Loucy (cell line): ENCODE data around the gene KCNK5.

Experiments used
- H2AFZ ChIP-seq: fragments of 200-600 bp; sonication (generic); 2 replicates; pipeline ENCODE4 v1.6.0; 2016; ENCODE audit warnings: antibody characterized with exemption, mild to moderate bottlenecking, low read length, moderate library complexity
- H3F3A ChIP-seq: fragments of 200-600 bp; 2 replicates; pipeline ENCODE4 v1.6.0; 2016; ENCODE audit warnings: antibody characterized with exemption, low read depth, mild to moderate bottlenecking
- H3K27me3 ChIP-seq: fragments of 200-600 bp; sonication (generic); 2 replicates; pipeline ENCODE4 v1.6.1; 2014; ENCODE audit warnings: low read length, mild to moderate bottlenecking; ENCODE audit not compliant: insufficient read depth, poor library complexity, severe bottlenecking
- H3K36me3 ChIP-seq: fragments of 200-600 bp; sonication (generic); 2 replicates; pipeline ENCODE4 v1.6.1; 2016; ENCODE audit warnings: low read length; ENCODE audit not compliant: insufficient read depth
- H3K4me1 ChIP-seq: fragments of 200-600 bp; sonication (generic); 2 replicates; pipeline ENCODE4 v1.5.1; 2014; ENCODE audit warnings: low read length, mild to moderate bottlenecking; ENCODE audit not compliant: insufficient read depth, poor library complexity, severe bottlenecking
- H3K4me2 ChIP-seq: fragments of 200-600 bp; sonication (generic); 2 replicates; pipeline ENCODE4 v1.6.0; 2014; ENCODE audit warnings: antibody characterized with exemption, low read length, low read depth, mild to moderate bottlenecking; ENCODE audit not compliant: poor library complexity, severe bottlenecking
- H3K4me3 ChIP-seq: fragments of 200-600 bp; sonication (generic); 2 replicates; pipeline ENCODE4 v1.5.1; 2014; ENCODE audit warnings: low read length, mild to moderate bottlenecking, mixed read lengths; ENCODE audit not compliant: poor library complexity, severe bottlenecking
- H3K79me2 ChIP-seq: fragments of 200-600 bp; sonication (generic); 2 replicates; pipeline ENCODE4 v1.6.1; 2014; ENCODE audit warnings: low read length; ENCODE audit not compliant: insufficient read depth
- H3K9ac ChIP-seq: fragments of 200-600 bp; sonication (generic); 2 replicates; pipeline ENCODE4 v1.6.0; 2014; ENCODE audit warnings: mild to moderate bottlenecking, low read depth, low read length, moderate library complexity; ENCODE audit not compliant: poor library complexity, severe bottlenecking
- H3K9me2 ChIP-seq: fragments of 200-600 bp; sonication (generic); replicated peaks from 2 replicates; pipeline ENCODE4 v1.6.1; 2016; ENCODE audit warnings: low read depth, low read length, mixed read lengths
- H3K9me3 ChIP-seq: fragments of 200-600 bp; sonication (generic); 2 replicates; pipeline ENCODE4 v1.6.1; 2014; ENCODE audit warnings: mild to moderate bottlenecking, antibody characterized with exemption, low read length, low read depth; ENCODE audit not compliant: insufficient read depth
- H4K20me1 ChIP-seq: fragments of 200-600 bp; sonication (generic); 2 replicates; pipeline ENCODE4 v1.6.0; 2014; ENCODE audit warnings: antibody characterized with exemption, low read length, mild to moderate bottlenecking; ENCODE audit not compliant: insufficient read depth, poor library complexity, severe bottlenecking
- CTCF ChIP-seq: fragments of 200-600 bp; sonication (generic); conservative IDR thresholded peaks from 2 replicates; pipeline ENCODE4 v1.5.1; 2014; ENCODE audit warnings: mild to moderate bottlenecking, antibody characterized with exemption, low read length
- EZH2phosphoT487 ChIP-seq: fragments of 200-600 bp; IDR thresholded peaks from 2 replicates; pipeline ENCODE4 v1.6.1; 2018; ENCODE audit warnings: antibody characterized with exemption, mild to moderate bottlenecking, moderate library complexity, borderline replicate concordance

KCNK5 gene

DNA sequence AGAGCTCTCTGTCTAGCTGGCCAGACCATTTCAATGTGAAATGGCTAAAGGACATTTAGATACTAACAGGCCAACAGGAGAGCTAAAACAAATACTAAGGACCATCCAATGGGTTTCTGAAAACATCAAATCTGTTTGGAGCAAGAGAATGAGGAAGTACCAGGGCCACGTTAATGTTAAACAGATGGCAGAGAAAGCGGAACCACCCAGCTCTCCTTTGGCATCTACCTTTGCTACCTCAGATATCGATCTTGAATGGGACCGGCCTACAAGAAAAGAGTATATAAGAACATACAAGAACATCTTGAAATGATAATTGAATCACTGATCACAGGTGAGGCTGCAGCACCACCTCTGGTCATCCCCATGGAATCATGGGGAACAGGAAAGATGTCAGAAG, 31.8 kb downstream of the KCNK5 start:
- Histone ChIP-seq H3K9me2 (no peaks in the 10 kb centered on the region), H3K9me3 (no peaks in the 10 kb centered on the region), H3K27me3 (no peaks in the 10 kb centered on the region), H3F3A (no peaks in the 10 kb centered on the region), H3K4me1 (no peaks in the 10 kb centered on the region), H2AFZ (no peak overlapping the region), H3K36me3 (peaks cover 26% of the 10 kb centered on the region; the same call in 1 of the 2 replicates), H4K20me1 (no peaks in the 10 kb centered on the region), H3K79me2 (no peaks in the 10 kb centered on the region), H3K4me3 (no peak overlapping the region), H3K9ac (no peak overlapping the region), H3K4me2 (no peak overlapping the region)
- no peak for TF ChIP-seq EZH2phosphoT487
- TF ChIP-seq CTCF = no peak

DNA sequence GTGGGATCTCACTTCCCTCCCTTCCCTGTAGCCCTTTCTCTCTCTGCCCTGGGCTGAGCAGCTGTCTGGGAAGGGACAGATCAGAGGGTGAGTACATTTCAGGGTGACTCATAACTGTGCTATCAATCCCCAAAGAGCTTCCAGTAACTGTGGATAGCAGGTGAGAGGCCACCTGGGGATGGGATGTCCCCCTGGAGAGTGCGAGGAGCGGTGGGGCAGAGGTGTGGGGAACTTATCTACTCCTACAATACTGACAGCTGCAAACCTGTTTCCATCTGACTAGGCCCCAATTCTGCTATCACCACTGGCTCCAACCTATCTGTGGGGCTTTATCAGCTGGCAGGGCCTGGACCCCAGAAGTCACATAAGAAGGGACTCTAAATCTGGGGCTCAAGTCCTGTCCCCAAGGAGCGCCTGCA, 32.6 kb downstream of the KCNK5 start:
- Histone ChIP-seq H3K4me1 (no peaks in the 10 kb centered on the region), H3K4me3 (no peak overlapping the region), H3K9ac (no peak overlapping the region), H3K4me2 (no peak overlapping the region), H3F3A (no peaks in the 10 kb centered on the region), H4K20me1 (no peaks in the 10 kb centered on the region), H3K36me3 (peaks cover 28% of the 10 kb centered on the region; the same call in 1 of the 2 replicates), H3K9me3 (no peaks in the 10 kb centered on the region), H2AFZ (no peak overlapping the region), H3K79me2 (no peaks in the 10 kb centered on the region), H3K27me3 (no peaks in the 10 kb centered on the region), H3K9me2 (no peaks in the 10 kb centered on the region)
- no peak for TF ChIP-seq CTCF
- no peak for TF ChIP-seq EZH2phosphoT487

GRCh38 chr6:39195792-39196385, 33.4 kb downstream of the KCNK5 start:
- Histone ChIP-seq H3K4me3 (no peak overlapping the region), H3K4me1 (no peaks in the 10 kb centered on the region), H3K4me2 (no peak overlapping the region), H4K20me1 (no peaks in the 10 kb centered on the region), H3F3A (no peaks in the 10 kb centered on the region), H3K9ac (no peak overlapping the region), H3K9me2 (no peaks in the 10 kb centered on the region), H3K36me3 (peaks cover 32% of the 10 kb centered on the region; the same call in 1 of the 2 replicates), H3K79me2 (no peaks in the 10 kb centered on the region), H3K27me3 (no peaks in the 10 kb centered on the region), H2AFZ (no peak overlapping the region), H3K9me3 (no peaks in the 10 kb centered on the region)
- TF ChIP-seq CTCF (no peak), EZH2phosphoT487 (no peak)
